ENCODE measurements around the gene AKAP17A. TPM values are rescaled to one million over a fixed set of nuclear protein-coding genes. Genes with fewer than 3 reads are reported as not detected.

The AKAP17A gene
- total and polyA plus RNA-seq, 9 of the 15 experiments (the other 6 are each of a cell fraction or from before 2014, with no cell fraction given), result 1.2 to 29.5 (median 8.2) TPM

GRCh38 chrX:1546691-1547251 is 44.6 kb upstream of the AKAP17A start:
- 41% methylated on average over 15 of the region's 18 CpGs for WGBS (ENCODE audit: insufficient coverage, low coverage, missing lambda C conversion rate)
- ChIA-PET CTCF (ENCODE audit: low intra/inter-chr PET ratio) (no interaction called here), POLR2A (no interaction called here)
- H3K27me3 ChIP-seq (ENCODE audit: control insufficient read depth in 2 of 2, insufficient read depth in 2 of 2, low read length in 2 of 2), result peaks cover 2 to 12% of the 10 kb centered on the region in 2 experiments; a peak in 3 of 5 replicates
- H3K79me2 ChIP-seq (ENCODE audit: control insufficient read depth, insufficient read depth, low read length), result no peaks in the 10 kb centered on the region
- no peak overlapping the region for H3K4me3 ChIP-seq
- H3K9me1 ChIP-seq (ENCODE audit: control insufficient read depth, insufficient read depth, low read length), result no peaks in the 10 kb centered on the region
- intact Hi-C loops (cut with micrococcal nuclease) (no loop called here), in situ Hi-C loops (cut with MboI) (no loop called here)
- no peaks in the 10 kb centered on the region for H3K9me3 ChIP-seq (replicated peaks; ENCODE audit: control insufficient read depth, insufficient read depth, low read depth, low read length)
- ATAC-seq (no peak), FAIRE-seq (no peak), DNase-seq (ENCODE audit: extremely low read depth in 1 of 4, low spot score in 3 of 4) (no peak)
- H3K4me1 ChIP-seq (replicated peaks in 1 of 2; ENCODE audit: control insufficient read depth in 2 of 2, insufficient read depth in 2 of 2, low read length in 2 of 2), result no peaks in the 10 kb centered on the region
- no peak overlapping the region; a peak in 1 of 4 replicates for H3K9ac ChIP-seq (ENCODE audit: insufficient read depth in 1 of 2, low read depth in 2 of 2, low read length in 2 of 2)
- H3K4me2 ChIP-seq (ENCODE audit: insufficient read depth, low read length), result no peak overlapping the region
- BruUV-seq (replicated peaks), result no TSS peak
- H2AFZ ChIP-seq (ENCODE audit: low read depth, low read length), result no peak overlapping the region
- H3K27ac ChIP-seq (ENCODE audit: extremely low read depth, low read depth, low read length), result no peak overlapping the region
- H3K36me3 ChIP-seq (ENCODE audit: control insufficient read depth, insufficient read depth, low read length), result no peaks in the 10 kb centered on the region
- H4K20me1 ChIP-seq (replicated peaks; ENCODE audit: control insufficient read depth, insufficient read depth, low read length), result no peaks in the 10 kb centered on the region
- no peak for TF ChIP-seq SIN3A (IDR thresholded peaks at IDR 0.05; ENCODE audit: borderline replicate concordance in 2 of 2, control insufficient read depth in 1 of 2, low read depth in 2 of 2, low read length in 2 of 2)
- no peak for TF ChIP-seq PHF8 (IDR thresholded peaks at IDR 0.05; ENCODE audit: borderline replicate concordance, low read length)
- TF ChIP-seq GATAD2A (IDR thresholded peaks at IDR 0.05), result no peak
- TF ChIP-seq ARID4B (CRISPR knock-in tag; IDR thresholded peaks at IDR 0.05), result no peak
- TF ChIP-seq ETV6 (IDR thresholded peaks at IDR 0.05; ENCODE audit: borderline replicate concordance in 1 of 2, low read depth in 2 of 2, low read length in 1 of 2), result no peak
- TF ChIP-seq ETV6 (CRISPR knock-in tag; IDR thresholded peaks at IDR 0.05; ENCODE audit: borderline replicate concordance), result no peak
- TF ChIP-seq, protein P1, sequence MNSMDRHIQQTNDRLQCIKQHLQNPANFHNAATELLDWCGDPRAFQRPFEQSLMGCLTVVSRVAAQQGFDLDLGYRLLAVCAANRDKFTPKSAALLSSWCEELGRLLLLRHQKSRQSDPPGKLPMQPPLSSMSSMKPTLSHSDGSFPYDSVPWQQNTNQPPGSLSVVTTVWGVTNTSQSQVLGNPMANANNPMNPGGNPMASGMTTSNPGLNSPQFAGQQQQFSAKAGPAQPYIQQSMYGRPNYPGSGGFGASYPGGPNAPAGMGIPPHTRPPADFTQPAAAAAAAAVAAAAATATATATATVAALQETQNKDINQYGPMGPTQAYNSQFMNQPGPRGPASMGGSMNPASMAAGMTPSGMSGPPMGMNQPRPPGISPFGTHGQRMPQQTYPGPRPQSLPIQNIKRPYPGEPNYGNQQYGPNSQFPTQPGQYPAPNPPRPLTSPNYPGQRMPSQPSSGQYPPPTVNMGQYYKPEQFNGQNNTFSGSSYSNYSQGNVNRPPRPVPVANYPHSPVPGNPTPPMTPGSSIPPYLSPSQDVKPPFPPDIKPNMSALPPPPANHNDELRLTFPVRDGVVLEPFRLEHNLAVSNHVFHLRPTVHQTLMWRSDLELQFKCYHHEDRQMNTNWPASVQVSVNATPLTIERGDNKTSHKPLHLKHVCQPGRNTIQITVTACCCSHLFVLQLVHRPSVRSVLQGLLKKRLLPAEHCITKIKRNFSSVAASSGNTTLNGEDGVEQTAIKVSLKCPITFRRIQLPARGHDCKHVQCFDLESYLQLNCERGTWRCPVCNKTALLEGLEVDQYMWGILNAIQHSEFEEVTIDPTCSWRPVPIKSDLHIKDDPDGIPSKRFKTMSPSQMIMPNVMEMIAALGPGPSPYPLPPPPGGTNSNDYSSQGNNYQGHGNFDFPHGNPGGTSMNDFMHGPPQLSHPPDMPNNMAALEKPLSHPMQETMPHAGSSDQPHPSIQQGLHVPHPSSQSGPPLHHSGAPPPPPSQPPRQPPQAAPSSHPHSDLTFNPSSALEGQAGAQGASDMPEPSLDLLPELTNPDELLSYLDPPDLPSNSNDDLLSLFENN (IDR thresholded peaks at IDR 0.05; ENCODE audit: low read depth in 2 of 2, low read length in 2 of 2), result no peak
- no peak for TF ChIP-seq SRSF7 (optimal IDR thresholded peaks at IDR 0.05; ENCODE audit: low read depth, low read length)
- TF ChIP-seq CREM (IDR thresholded peaks at IDR 0.05; ENCODE audit: low read depth), result no peak
- no peak for TF ChIP-seq SMARCA4 (IDR thresholded peaks at IDR 0.05)
- TF ChIP-seq KAT8 (IDR thresholded peaks at IDR 0.05; ENCODE audit: low read depth), result no peak
- no peak for TF ChIP-seq COPS2 (conservative IDR thresholded peaks at IDR 0.05)
- TF ChIP-seq ID3 (CRISPR knock-in tag; IDR thresholded peaks at IDR 0.05), result no peak
- TF ChIP-seq ID3 (tag; IDR thresholded peaks at IDR 0.05), result no peak
- TF ChIP-seq ZFX (CRISPR knock-in tag; IDR thresholded peaks at IDR 0.05), result no peak
